Measurements from ENCODE around the gene ZNF18. TPM values are rescaled to one million over a fixed set of nuclear protein-coding genes. Genes with fewer than 3 reads are reported as not detected.

The ZNF18 gene
- total RNA-seq, 1 donor from 2014 or later, result 5.3 TPM

- TF ChIP-seq, protein P1, sequence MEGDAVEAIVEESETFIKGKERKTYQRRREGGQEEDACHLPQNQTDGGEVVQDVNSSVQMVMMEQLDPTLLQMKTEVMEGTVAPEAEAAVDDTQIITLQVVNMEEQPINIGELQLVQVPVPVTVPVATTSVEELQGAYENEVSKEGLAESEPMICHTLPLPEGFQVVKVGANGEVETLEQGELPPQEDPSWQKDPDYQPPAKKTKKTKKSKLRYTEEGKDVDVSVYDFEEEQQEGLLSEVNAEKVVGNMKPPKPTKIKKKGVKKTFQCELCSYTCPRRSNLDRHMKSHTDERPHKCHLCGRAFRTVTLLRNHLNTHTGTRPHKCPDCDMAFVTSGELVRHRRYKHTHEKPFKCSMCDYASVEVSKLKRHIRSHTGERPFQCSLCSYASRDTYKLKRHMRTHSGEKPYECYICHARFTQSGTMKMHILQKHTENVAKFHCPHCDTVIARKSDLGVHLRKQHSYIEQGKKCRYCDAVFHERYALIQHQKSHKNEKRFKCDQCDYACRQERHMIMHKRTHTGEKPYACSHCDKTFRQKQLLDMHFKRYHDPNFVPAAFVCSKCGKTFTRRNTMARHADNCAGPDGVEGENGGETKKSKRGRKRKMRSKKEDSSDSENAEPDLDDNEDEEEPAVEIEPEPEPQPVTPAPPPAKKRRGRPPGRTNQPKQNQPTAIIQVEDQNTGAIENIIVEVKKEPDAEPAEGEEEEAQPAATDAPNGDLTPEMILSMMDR (IDR thresholded peaks at IDR 0.05; ENCODE audit: unreplicated experiment), result no peak
- no peak overlapping the region for H3K4me3 Mint-ChIP-seq (ENCODE audit: unreplicated experiment)
- no peak for DNase-seq (ENCODE audit: low spot score)
- H3K27ac Mint-ChIP-seq (ENCODE audit: unreplicated experiment), result no peak overlapping the region
- H3K9me3 Mint-ChIP-seq (ENCODE audit: unreplicated experiment), result no peaks in the 10 kb centered on the region
- peaks cover 8% of the 10 kb centered on the region for H3K36me3 Mint-ChIP-seq (ENCODE audit: low read depth, unreplicated experiment)
- peaks cover 5% of the 10 kb centered on the region for H3K27me3 Mint-ChIP-seq (ENCODE audit: unreplicated experiment)
- H3K4me1 Mint-ChIP-seq (ENCODE audit: unreplicated experiment), result peaks cover 4% of the 10 kb centered on the region
These were observed 2.4 kb upstream of the ZNF18 start for GRCh38 chr17:11999696-12000095.

DNA sequence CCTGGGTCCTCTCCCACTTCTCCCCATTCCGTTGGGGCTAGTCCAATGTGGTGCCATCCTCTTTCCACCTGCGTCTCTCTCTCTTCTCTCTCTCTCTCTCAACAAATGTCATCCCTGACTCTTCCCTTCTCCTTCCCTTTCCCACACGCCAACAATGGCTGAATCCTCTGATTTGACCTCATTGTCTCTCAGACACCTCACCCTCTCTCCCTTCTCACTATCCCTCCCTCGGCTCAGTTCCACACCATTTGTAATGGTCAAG is 628 bp upstream of the ZNF18 start:
- H3K9me3 Mint-ChIP-seq (ENCODE audit: unreplicated experiment), result no peaks in the 10 kb centered on the region
- peaks cover 5% of the 10 kb centered on the region for H3K27me3 Mint-ChIP-seq (ENCODE audit: unreplicated experiment)
- TF ChIP-seq, protein P1 (IDR thresholded peaks at IDR 0.05; ENCODE audit: unreplicated experiment), result no peak
- peaks cover 4% of the 10 kb centered on the region for H3K4me1 Mint-ChIP-seq (ENCODE audit: unreplicated experiment)
- no peak for DNase-seq (ENCODE audit: low spot score)
- H3K4me3 Mint-ChIP-seq (ENCODE audit: unreplicated experiment), result peak overlapping the region; percentile 96
- H3K27ac Mint-ChIP-seq (ENCODE audit: unreplicated experiment), result peak overlapping the region; percentile 94
- peaks cover 8% of the 10 kb centered on the region for H3K36me3 Mint-ChIP-seq (ENCODE audit: low read depth, unreplicated experiment)

DNA sequence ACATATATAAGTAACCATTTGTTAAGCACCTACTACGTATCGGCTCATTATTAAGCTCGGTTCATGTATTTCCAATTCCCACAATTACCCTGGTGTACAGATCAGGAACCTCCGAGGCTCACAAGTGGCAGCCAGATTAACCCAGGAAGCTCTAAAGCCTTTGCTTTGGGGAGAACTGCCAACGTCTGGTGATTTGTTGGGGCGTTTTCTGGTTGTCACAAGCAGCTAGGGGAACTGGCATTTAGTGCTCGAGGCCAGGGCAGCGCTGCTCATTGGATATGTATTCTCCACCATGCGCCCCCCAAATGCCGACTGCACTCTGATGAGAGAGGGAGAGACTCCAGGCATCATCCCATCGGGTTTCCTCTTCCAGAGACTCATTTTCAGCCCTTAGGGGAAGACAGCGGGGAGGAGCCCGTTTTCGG is 541 bp downstream of the ZNF18 start:
- Mint-ChIP-seq H3K9me3 (ENCODE audit: unreplicated experiment) (no peaks in the 10 kb centered on the region), H3K27me3 (ENCODE audit: unreplicated experiment) (peaks cover 5% of the 10 kb centered on the region), H3K36me3 (ENCODE audit: low read depth, unreplicated experiment) (peaks cover 8% of the 10 kb centered on the region), H3K4me1 (ENCODE audit: unreplicated experiment) (peaks cover 4% of the 10 kb centered on the region), H3K27ac (ENCODE audit: unreplicated experiment) (peak overlapping the region; percentile 61), H3K4me3 (ENCODE audit: unreplicated experiment) (peak overlapping the region; percentile 92)
- TF ChIP-seq, protein P1 (IDR thresholded peaks at IDR 0.05; ENCODE audit: unreplicated experiment), result no peak
- no peak for DNase-seq (ENCODE audit: low spot score)

DNA sequence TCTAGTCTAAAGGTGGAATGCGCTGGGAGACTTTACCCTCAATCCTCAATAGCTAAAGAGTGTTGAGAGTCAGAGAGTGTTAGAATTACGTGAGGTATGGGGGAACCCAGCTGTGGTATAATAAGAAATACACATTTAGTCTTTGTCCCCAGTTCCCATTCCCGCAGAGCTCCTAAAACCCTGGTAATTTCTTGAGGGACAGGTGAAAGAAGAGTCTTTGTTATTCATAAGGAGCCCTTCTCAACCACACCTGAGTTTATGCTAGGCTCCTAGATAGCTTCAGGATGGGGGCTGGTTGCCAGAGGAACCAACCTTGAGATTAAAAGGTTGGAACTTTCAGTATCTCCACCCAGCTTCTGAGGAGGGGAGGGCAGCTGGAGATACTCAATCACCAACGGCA is 5.8 kb downstream of the ZNF18 start:
- TF ChIP-seq, protein P1 (IDR thresholded peaks at IDR 0.05; ENCODE audit: unreplicated experiment), result no peak
- no peak for DNase-seq (ENCODE audit: low spot score)
- Mint-ChIP-seq H3K9me3 (ENCODE audit: unreplicated experiment) (no peaks in the 10 kb centered on the region), H3K36me3 (ENCODE audit: low read depth, unreplicated experiment) (no peaks in the 10 kb centered on the region), H3K27me3 (ENCODE audit: unreplicated experiment) (no peaks in the 10 kb centered on the region), H3K4me1 (ENCODE audit: unreplicated experiment) (no peaks in the 10 kb centered on the region), H3K27ac (ENCODE audit: unreplicated experiment) (no peak overlapping the region), H3K4me3 (ENCODE audit: unreplicated experiment) (no peak overlapping the region)

- Mint-ChIP-seq H3K27me3 (ENCODE audit: unreplicated experiment) (no peaks in the 10 kb centered on the region), H3K4me3 (ENCODE audit: unreplicated experiment) (no peak overlapping the region), H3K4me1 (ENCODE audit: unreplicated experiment) (no peaks in the 10 kb centered on the region), H3K9me3 (ENCODE audit: unreplicated experiment) (no peaks in the 10 kb centered on the region), H3K27ac (ENCODE audit: unreplicated experiment) (no peak overlapping the region), H3K36me3 (ENCODE audit: low read depth, unreplicated experiment) (no peaks in the 10 kb centered on the region)
- TF ChIP-seq, protein P1 (IDR thresholded peaks at IDR 0.05; ENCODE audit: unreplicated experiment), result no peak
- DNase-seq (ENCODE audit: low spot score), result no peak
These were observed 6.8 kb downstream of the ZNF18 start for GRCh38 chr17:11990363-11990983.
